ENCODE measurements around the gene SAE1.
A peak's percentile ranks its signal among the peaks of the same experiment; 100 is the strongest.

The SAE1 gene

GRCh38 chr19:47221080-47221841, 90.6 kb downstream of the SAE1 start:
- DNase-seq (ENCODE audit: low spot score) = no peak

- no peak for DNase-seq (ENCODE audit: low spot score)
Observed at GRCh38 chr19:47221890-47222289, 91.3 kb downstream of the SAE1 start.

GRCh38 chr19:47225746-47226425, 95.3 kb downstream of the SAE1 start:
- DNase-seq (ENCODE audit: low spot score) = peak; percentile 90

- peak; percentile 54 for DNase-seq (ENCODE audit: low spot score)
Observed at GRCh38 chr19:47226426-47227351, 96.1 kb downstream of the SAE1 start.

GRCh38 chr19:47227352-47228167, 96.9 kb downstream of the SAE1 start:
- peak; percentile 41 for DNase-seq (ENCODE audit: low spot score)

GRCh38 chr19:47228168-47228936, 97.7 kb downstream of the SAE1 start:
- DNase-seq (ENCODE audit: low spot score) = peak; percentile 41

- peak; percentile 55 for DNase-seq (ENCODE audit: low spot score)
Observed at GRCh38 chr19:47228937-47229675, 98.5 kb downstream of the SAE1 start.

GRCh38 chr19:47229676-47230053, 99.0 kb downstream of the SAE1 start:
- DNase-seq (ENCODE audit: low spot score) = peak; percentile 32

GRCh38 chr19:47230054-47230920, 99.7 kb downstream of the SAE1 start:
- peak; percentile 80 for DNase-seq (ENCODE audit: low spot score)

- no peak for DNase-seq (ENCODE audit: low spot score)
Observed at GRCh38 chr19:47230921-47231214, 100.2 kb downstream of the SAE1 start, which contains the start of gene BBC3. Gene BBC3, minus strand, starts transcription at chr19:47231199. Its CDS starts 2,768 bp downstream, at chr19:47228431.

GRCh38 chr19:47231215-47232054, 100.8 kb downstream of the SAE1 start:
- DNase-seq (ENCODE audit: low spot score) = peak; percentile 91

GRCh38 chr19:47232422-47233211, 102.0 kb downstream of the SAE1 start:
- DNase-seq (ENCODE audit: low spot score) = peak; percentile 31

GRCh38 chr19:47236072-47236675, 105.5 kb downstream of the SAE1 start:
- no peak for DNase-seq (ENCODE audit: low spot score)

GRCh38 chr19:47239152-47239551, 108.5 kb downstream of the SAE1 start:
- DNase-seq (ENCODE audit: low spot score) = peak; percentile 31

- peak; percentile 71 for DNase-seq (ENCODE audit: low spot score)
Observed at GRCh38 chr19:47239610-47240296, 109.1 kb downstream of the SAE1 start.

- no peak for DNase-seq (ENCODE audit: low spot score)
Observed at GRCh38 chr19:47240556-47240955, 109.9 kb downstream of the SAE1 start.

Data from CD4-positive, alpha-beta T cell treated with Interleukin-2 at 100 ng/mL for 4 hours (primary cell).